ENCODE results near the gene TANC1.

TANC1 gene

DNA sequence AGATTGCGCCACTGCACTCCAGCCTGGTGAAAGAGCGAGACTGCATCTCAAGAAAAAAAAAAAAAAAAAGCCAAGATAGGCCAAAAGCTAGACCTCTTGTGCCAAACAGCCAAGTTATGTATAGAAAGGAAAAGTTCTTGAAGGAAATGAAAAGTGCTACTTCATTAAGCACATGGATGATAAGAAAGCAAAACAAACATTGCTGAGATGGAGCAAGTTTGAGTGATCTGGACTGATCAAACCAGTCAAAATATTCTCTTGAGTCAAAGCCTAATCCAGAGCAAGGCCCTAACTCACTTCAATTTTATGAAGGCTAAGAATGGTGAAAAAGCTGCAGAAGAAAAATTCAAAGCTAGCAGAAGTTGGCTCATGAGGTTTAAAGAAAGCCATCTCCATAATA is 28.1 kb upstream of the TANC1 start:
- no peak for DNase-seq (ENCODE audit: low spot score)
- in situ Hi-C loops (cut with MboI; ENCODE audit: low sequenced_read_pairs, unreplicated experiment) = no loop called here
- TF ChIP-seq CTCF (IDR thresholded peaks at IDR 0.05; ENCODE audit: borderline replicate concordance, control extremely low read depth, extremely low read depth, insufficient read depth, missing control alignments) = no peak

DNA sequence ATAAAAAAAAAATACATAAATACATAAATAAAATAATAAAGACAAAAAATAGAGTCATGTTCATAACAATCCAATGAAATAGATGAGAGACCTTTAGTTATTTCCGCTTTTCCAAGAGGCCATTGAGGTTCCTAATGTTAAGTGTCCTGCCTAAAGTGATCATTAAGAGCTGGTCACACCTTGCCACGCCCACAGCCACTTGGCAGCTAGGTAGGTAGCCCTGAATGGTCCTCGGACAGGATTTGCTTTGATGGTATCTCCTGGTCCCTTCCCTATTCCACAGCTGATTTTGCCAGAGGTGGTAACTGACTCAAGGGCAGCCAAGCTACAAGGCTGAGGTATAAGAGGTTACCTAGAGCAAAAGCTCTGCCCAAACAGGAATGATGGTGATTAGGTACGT is 24.5 kb upstream of the TANC1 start:
- DNase-seq (ENCODE audit: low spot score) = no peak
- no peak for TF ChIP-seq CTCF (IDR thresholded peaks at IDR 0.05; ENCODE audit: borderline replicate concordance, control extremely low read depth, extremely low read depth, insufficient read depth, missing control alignments)
- in situ Hi-C loops (cut with MboI; ENCODE audit: low sequenced_read_pairs, unreplicated experiment) = no loop called here

GRCh38 chr2:158948964-158949699 is 19.3 kb upstream of the TANC1 start:
- in situ Hi-C loops (cut with MboI; ENCODE audit: low sequenced_read_pairs, unreplicated experiment) = no loop called here
- TF ChIP-seq CTCF (IDR thresholded peaks at IDR 0.05; ENCODE audit: borderline replicate concordance, control extremely low read depth, extremely low read depth, insufficient read depth, missing control alignments) = no peak
- no peak for DNase-seq (ENCODE audit: low spot score)

DNA sequence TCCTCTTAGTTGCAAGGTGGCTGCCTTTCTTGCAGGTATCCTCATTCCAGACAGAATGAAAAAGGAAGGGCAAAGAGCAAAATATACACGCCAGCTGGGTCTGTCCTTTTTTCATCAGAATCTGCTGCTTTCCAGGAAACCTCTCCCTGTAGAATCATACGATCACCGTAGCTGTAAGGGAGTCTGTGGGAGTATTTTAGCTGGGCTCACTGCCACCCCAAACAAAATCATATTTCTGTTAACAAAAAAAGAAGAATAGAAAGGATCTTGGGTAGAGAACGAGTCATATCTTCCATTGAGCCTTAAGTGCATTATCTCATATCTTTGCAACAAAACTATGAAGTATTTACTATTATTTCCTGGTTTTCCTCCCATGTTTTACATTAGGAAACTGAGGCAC is 15.0 kb upstream of the TANC1 start:
- in situ Hi-C loops (cut with MboI; ENCODE audit: low sequenced_read_pairs, unreplicated experiment) = no loop called here
- no peak for TF ChIP-seq CTCF (IDR thresholded peaks at IDR 0.05; ENCODE audit: borderline replicate concordance, control extremely low read depth, extremely low read depth, insufficient read depth, missing control alignments)
- DNase-seq (ENCODE audit: low spot score) = no peak

DNA sequence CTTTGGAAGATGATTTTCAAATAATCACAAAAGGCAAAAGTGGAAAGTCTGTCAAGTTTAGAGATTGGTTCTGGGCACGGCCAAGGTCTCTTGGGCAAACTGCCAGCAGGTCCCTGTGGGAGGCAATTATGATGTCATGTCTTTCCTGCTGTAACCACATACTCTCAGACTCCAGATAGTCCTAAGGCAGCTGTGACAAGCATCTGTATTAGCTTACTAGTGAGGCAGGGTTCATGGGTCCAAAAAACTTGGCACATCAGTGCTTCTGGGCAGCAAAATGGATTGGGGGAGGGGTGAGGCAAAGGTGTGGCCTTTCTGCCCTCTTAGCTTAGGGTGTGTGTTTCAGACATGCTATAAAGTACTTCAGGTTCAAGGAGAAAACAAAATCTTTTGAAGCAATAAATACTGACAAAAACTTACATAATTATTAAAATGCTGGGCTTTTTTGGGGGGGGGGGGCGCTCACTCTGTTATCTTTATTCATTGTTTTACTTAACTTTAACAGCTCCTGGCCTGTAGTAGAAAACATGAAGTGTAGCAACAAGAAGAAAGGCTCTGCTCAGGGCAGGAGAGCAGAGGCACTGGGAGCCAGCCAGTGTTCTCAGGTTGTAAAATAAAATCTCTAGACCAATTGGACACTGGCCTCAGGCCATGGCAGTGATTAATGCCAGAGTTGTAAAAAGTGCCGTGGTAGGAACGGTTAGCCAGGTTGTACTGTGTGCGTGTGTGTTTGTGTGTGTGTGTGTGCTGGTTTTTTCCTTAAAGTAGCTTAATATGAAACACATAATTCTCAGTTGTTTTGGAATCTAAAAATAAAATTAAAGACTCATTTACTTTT is 14.3 kb upstream of the TANC1 start:
- DNase-seq (ENCODE audit: low spot score) = no peak
- no peak for TF ChIP-seq CTCF (IDR thresholded peaks at IDR 0.05; ENCODE audit: borderline replicate concordance, control extremely low read depth, extremely low read depth, insufficient read depth, missing control alignments)
- in situ Hi-C loops (cut with MboI; ENCODE audit: low sequenced_read_pairs, unreplicated experiment) = no loop called here

- in situ Hi-C loops (cut with MboI; ENCODE audit: low sequenced_read_pairs, unreplicated experiment) = no loop called here
- no peak for DNase-seq (ENCODE audit: low spot score)
- TF ChIP-seq CTCF (IDR thresholded peaks at IDR 0.05; ENCODE audit: borderline replicate concordance, control extremely low read depth, extremely low read depth, insufficient read depth, missing control alignments) = no peak
Measured at GRCh38 chr2:158955842-158956365, 12.5 kb upstream of the TANC1 start.

Data from GM13976 (cell line).